AG04449 (cell line): ENCODE results near the gene MGAT5B.
"Not testable (repeated sequence)": the region's sequence is repeated elsewhere in the genome, so short reads cannot be mapped to it uniquely, and the experiment has no call there.

Experiments
- CTCF ChIA-PET: fragments of 350-600 bp; formaldehyde crosslinking; extraction: SDS; loops from one replicate; lab custom pipeline; 2021; ENCODE audit warnings: antibody characterized with exemption; lab: Yijun Ruan, JAX
- POLR2A ChIA-PET: fragments of 400-600, 350-600 bp; formaldehyde crosslinking; extraction: SDS; loops from one replicate; lab custom pipeline; 2020; ENCODE audit warnings: antibody characterized with exemption, inconsistent platforms; lab: Yijun Ruan, JAX
- DNase-seq: peaks from one replicate; pipeline ENCODE4 v3.0.0-alpha.2; 2010; ENCODE audit warnings: low read depth, low spot score
- H3K4me3 ChIP-seq: 2 replicates; pipeline ENCODE4 v1.5.1; 2011; ENCODE audit warnings: low read depth, mild to moderate bottlenecking, control low read depth, low read length
- TF ChIP-seq, protein P1 (sequence below): IDR thresholded peaks from one replicate; pipeline ENCODE4 v1.5.1; 2011; ENCODE audit warnings: mild to moderate bottlenecking, moderate library complexity, low read length, control low read depth, inconsistent platforms; ENCODE audit not compliant: insufficient read depth; ENCODE audit errors: missing control alignments

MGAT5B gene

DNA sequence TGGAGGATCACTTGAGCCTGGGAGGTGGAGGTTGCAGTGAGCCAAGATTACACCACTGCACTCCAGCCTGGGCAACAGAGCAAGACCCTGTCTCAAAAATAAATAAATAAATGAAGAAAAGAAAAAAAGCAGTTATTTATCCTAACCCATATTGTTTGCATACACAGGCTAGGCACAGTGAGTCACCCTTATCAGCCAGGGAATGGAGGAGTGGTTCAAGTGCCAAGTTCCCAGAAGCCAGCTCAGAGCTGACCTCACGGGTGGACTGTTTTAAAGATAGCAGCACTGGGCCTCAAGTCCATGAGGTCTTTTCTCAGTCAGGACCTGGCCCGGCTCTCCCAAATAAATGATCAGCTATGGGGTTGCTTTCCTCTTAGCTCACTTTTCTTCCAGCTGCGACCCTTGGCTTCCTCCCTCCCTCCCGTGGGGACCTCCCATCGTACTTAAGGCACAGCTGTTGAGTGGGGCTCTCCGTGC is 22.6 kb upstream of the MGAT5B start:
- no peak for DNase-seq
- ChIA-PET POLR2A (no interaction called here), CTCF (interaction anchor here (0.6 to 4.1 kb wide), 3 partner anchors 22 to 211 kb away, joined by 4 to 17 read pairs (median 12); partner anchors contain the start of gene MGAT5B)
- H3K4me3 ChIP-seq: no peak overlapping the region
- TF ChIP-seq, protein P1, sequence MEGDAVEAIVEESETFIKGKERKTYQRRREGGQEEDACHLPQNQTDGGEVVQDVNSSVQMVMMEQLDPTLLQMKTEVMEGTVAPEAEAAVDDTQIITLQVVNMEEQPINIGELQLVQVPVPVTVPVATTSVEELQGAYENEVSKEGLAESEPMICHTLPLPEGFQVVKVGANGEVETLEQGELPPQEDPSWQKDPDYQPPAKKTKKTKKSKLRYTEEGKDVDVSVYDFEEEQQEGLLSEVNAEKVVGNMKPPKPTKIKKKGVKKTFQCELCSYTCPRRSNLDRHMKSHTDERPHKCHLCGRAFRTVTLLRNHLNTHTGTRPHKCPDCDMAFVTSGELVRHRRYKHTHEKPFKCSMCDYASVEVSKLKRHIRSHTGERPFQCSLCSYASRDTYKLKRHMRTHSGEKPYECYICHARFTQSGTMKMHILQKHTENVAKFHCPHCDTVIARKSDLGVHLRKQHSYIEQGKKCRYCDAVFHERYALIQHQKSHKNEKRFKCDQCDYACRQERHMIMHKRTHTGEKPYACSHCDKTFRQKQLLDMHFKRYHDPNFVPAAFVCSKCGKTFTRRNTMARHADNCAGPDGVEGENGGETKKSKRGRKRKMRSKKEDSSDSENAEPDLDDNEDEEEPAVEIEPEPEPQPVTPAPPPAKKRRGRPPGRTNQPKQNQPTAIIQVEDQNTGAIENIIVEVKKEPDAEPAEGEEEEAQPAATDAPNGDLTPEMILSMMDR: no peak

DNA sequence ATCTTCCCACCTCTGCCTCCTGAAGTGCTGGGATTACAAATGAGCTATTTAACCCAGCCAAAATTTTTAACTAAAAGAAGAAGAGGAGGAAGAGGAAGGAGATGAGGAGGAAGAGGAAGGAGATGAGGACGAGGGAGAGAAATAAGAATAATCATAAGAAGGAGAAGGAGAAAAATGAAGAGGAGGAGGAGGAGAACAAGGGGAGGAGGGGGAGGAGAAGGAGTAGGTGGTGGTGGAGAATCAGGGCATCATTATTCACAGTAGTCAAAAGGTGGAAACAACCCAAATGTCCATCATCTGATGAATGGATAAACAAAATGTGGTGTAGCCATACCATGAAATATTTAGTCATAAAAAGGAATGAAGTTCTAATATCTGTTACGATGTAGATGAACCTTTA is 21.2 kb upstream of the MGAT5B start:
- DNase-seq: no peak
- CTCF ChIA-PET: interaction anchor here (2.7 to 4.1 kb wide), 2 partner anchors 21 to 210 kb away, joined by 12 to 17 read pairs; partner anchors contain the start of gene MGAT5B
- POLR2A ChIA-PET: no interaction called here
- TF ChIP-seq, protein P1: no peak
- H3K4me3 ChIP-seq: no peak overlapping the region

DNA sequence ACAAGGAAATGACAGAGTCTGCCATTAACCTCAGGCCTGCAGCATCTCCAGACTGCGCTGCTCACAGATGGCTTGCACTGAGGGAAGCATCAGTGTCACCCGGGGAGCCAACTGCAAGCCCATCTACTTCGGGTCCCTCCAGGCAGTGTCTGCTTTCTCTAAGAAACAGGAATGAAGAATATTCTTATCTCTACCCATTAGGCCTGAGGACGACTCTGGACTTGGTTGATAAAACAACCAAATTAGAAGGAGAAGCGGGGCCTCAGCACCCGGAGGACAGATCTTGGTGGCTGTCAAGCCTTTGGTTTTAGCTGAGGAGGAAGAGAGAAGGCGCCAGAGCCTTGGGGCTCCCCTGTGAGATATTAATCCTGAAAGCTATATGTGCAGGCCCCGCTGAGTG is 19.5 kb upstream of the MGAT5B start:
- H3K4me3 ChIP-seq: no peak overlapping the region
- no peak for DNase-seq
- TF ChIP-seq, protein P1: no peak
- ChIA-PET CTCF (interaction anchor here (1.7 to 4.1 kb wide), 2 partner anchors 19 to 208 kb away, joined by 3 to 17 read pairs; partner anchors contain the start of gene MGAT5B), POLR2A (no interaction called here)

DNA sequence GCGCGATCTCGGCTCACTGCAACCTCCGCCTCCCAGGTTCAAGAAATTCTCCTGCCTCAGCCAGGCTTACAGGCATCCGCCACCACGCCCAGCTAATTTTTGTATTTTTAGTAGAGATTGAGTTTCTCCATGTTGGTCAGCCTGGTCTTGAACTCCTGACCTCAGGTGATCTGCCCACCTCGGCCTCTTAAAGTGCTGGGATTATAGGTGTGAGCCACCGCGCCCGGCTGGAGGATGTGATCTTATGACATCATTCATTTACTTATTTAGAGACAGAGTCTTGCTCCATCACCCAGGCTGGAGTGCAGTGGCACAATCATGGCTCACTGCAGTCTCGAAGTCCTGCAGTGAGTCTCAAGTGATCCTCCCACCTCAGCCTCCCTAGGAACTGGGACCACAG is 19.0 kb upstream of the MGAT5B start:
- not testable (repeated sequence) for DNase-seq, H3K4me3 ChIP-seq
- POLR2A ChIA-PET: interaction anchor here (0.5 kb wide), 1 partner anchor 110 kb away, joined by 3 read pairs; no protein-coding TSS in a partner anchor
- CTCF ChIA-PET: interaction anchor here (1.7 kb wide), 1 partner anchor 208 kb away, joined by 3 read pairs; no protein-coding TSS in a partner anchor

DNA sequence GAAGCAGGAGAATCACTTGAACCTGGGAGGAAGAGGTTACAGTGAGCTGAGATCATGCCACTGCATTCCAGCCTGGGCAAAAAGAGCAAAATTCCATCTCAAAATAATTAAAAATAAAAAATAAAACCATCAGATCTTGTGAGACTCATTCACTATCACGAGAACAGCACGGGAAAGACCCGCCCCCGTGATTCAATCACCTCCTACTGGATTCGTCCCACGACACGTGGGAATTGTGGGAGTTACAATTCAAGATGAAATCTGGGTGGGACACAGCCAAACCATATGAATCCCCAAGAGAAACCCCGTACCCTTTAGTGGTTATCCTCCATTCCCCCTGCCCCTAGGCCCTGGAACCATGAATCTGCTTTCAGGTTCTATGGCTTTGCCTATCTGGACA is 15.4 kb upstream of the MGAT5B start:
- CTCF ChIA-PET: interaction anchor here (1.1 kb wide), 1 partner anchor 15 kb away, joined by 4 read pairs; the partner anchor contains the start of gene MGAT5B
- no peak for DNase-seq
- POLR2A ChIA-PET: no interaction called here
- H3K4me3 ChIP-seq: no peak overlapping the region
- TF ChIP-seq, protein P1: no peak

DNA sequence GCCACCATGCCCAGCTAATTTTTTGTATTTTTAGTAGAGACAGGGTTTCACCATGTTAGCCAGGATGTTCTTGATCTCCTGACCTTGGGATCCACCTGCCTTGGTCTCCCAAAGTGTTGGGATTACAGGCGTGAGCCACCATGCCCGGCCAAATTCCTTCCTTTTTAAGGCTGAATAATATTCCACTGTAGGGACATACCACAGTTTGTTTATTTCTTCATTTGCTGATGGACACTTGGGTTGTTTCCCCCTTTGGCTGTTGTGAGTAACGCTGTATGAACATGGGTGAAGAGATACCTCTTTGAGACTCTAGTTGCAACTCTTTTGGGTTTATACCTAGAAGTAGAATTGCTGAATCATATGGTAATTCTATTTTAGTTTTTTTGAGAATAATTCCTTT is 13.1 kb upstream of the MGAT5B start:
- DNase-seq: no peak
- ChIA-PET POLR2A (no interaction called here), CTCF (interaction anchor here (2.9 kb wide), 1 partner anchor 201 kb away, joined by 12 read pairs; no protein-coding TSS in a partner anchor)
- TF ChIP-seq, protein P1: no peak
- no peak overlapping the region for H3K4me3 ChIP-seq

DNA sequence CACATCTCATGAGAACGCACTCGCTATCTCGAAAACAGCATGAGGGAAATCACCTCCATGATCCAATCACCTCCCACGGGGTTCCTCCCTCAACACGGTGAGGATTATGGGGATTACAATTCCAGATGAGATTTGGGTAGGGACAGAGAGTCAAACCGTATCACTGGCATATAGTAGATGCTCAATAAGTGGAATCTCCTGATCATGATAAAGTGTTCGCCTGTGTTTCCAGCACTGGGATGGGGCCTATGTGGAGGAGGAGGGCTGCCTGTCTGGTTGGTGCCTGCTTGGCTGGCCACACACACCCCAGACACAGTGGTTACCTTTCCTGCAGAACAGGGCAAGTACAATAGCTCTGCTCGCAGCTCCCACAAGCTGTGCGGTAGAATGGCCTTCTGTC is 6.1 kb upstream of the MGAT5B start:
- ChIA-PET POLR2A (no interaction called here), CTCF (interaction anchor here (2.0 to 11.9 kb wide), 2 partner anchors 10 to 198 kb away, joined by 5 to 541 read pairs; no protein-coding TSS in a partner anchor)
- TF ChIP-seq, protein P1: no peak
- H3K4me3 ChIP-seq: no peak overlapping the region
- DNase-seq: no peak
